Suprapubic skin (tissue), 2 donors: ENCODE results near the gene FMN1.

Experiments used
- EP300 ChIP-seq: sonication (generic); formaldehyde crosslinking; IDR thresholded peaks from one replicate; pipeline ENCODE4 v1.6.1; 2017; ENCODE audit warnings: antibody characterized with exemption
- POLR2A ChIP-seq, 2 donors: fragments of 450-650 bp; IDR thresholded peaks; one replicate each; pipeline ENCODE4 v1.6.1; 2017; ENCODE audit warnings: antibody characterized with exemption in 2 of 2, mild to moderate bottlenecking in 2 of 2, moderate library complexity in 2 of 2

DNA sequence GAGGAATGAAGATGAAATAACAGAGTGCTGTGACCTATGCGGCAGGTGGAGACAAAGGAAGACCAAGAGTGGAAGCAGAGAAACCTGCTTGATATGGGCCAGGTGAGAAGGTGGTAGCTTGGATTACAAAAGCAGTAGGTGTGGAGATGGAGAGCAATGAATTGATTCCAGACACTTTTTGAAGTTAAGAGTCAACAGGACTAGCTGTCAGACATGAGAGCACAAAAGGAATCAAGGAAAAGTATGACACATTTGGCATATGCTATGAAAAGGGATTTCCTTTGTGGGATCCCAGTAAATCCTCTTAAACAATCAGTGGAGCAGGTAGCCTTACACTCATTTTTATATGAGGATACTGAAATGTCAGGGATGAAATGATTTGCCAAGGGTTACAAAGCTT, 316.2 kb downstream of the FMN1 start:
- TF ChIP-seq EP300, result no peak
- TF ChIP-seq POLR2A (IDR thresholded peaks at IDR 0.05), result no peak
